Activated T-helper 1 cell treated with anti-CD3 and anti-CD28 coated beads, Interleukin-12 subunit alpha, Interleukin-12 subunit beta, Interleukin-2, Interleukin-4 antibody, amounts not matched to agents 30 ng/mL and 10 ng/mL and 1 ng/mL, durations not matched to agents 14 hours and 24 hours and 36 hours (primary cell): ENCODE data around the gene TM2D1. TPM values are rescaled to one million over a fixed set of nuclear protein-coding genes. Genes with fewer than 3 reads are reported as not detected.
"Not testable (repeated sequence)": the region's sequence is repeated elsewhere in the genome, so short reads cannot be mapped to it uniquely, and the experiment has no call there.

ENCODE experiments used
- DNase-seq: peaks from one replicate; pipeline ENCODE4 v3.0.0; 2021; ENCODE audit warnings: low spot score
- H3K27ac Mint-ChIP-seq: one replicate; pipeline ENCODE4 v1.8.0; 2021; ENCODE audit warnings: mild to moderate bottlenecking, mixed read lengths
- H3K27me3 Mint-ChIP-seq: one replicate; pipeline ENCODE4 v1.8.0; 2022; ENCODE audit warnings: mild to moderate bottlenecking, moderate library complexity, mixed read lengths; ENCODE audit not compliant: insufficient read depth
- H3K36me3 Mint-ChIP-seq: one replicate; pipeline ENCODE4 v1.8.0; 2021; ENCODE audit warnings: low read depth, mixed read lengths
- H3K4me1 Mint-ChIP-seq: one replicate; pipeline ENCODE4 v1.8.0; 2021; ENCODE audit warnings: low read depth, mixed read lengths
- H3K4me3 Mint-ChIP-seq: one replicate; pipeline ENCODE4 v1.8.0; 2021; ENCODE audit warnings: mild to moderate bottlenecking, moderate library complexity, mixed read lengths
- H3K9me3 Mint-ChIP-seq: one replicate; pipeline ENCODE4 v1.8.0; 2021; ENCODE audit warnings: mixed read lengths
- intact Hi-C: fragments of 100-400 bp; cut with micrococcal nuclease; formaldehyde crosslinking; loops from one replicate; pipeline ENCODE4 v1.15.1; 2024
- total RNA-seq: library from RNA; stranded (reverse); gene quantifications from 2 replicates; pipeline ENCODE4 v1.2.3, GENCODE V29; 2022

The TM2D1 gene
- total RNA-seq, 1 donor from 2014 or later, result 29.6 TPM

DNA sequence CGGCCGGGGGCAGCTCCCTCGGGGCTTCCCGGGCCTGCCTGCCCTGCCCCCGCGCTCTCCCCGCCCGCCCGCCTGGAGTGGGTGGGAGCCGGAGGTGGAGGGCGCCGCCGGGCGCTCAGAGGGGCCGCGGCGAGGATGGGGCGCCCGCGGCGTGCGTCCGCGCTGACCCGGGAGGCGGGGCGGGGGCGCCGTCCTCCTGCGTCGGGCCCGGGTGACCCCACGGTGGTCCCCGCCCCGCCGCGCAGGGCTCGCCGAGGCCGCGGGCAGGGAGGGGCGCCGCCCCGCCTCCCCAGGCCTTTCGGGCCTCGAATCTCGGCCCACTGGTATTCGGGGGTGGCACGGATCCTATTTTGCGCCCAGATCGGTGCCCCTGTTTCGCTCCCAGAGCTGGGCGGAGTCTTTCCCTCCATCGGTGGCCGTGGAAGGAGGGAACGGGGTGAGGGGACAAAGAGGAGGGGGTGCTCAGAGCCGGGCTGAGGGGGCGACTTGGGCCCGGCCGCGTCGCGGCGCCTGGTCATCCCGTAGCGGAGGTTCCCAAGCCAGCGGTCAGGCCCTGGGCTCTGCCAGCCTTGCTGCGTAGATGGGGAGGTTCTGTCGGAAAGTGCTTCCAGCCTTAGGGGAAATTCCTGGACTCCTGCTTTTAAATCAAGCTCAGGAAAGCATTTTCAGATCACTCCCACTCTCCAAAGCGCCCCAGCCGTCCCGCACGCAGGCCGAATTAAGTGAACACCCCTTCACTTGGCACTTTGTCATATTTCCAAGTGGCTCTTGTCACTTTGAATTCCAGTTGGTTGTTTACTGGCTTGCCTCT is 17.9 kb upstream of the TM2D1 start:
- no peak for DNase-seq
- no peaks in the 10 kb centered on the region for H3K27me3 Mint-ChIP-seq
- intact Hi-C loops, result loop anchor here (1.0 to 2.0 kb wide), 3 partner anchors 18 to 666 kb away; partner anchors contain the start of gene TM2D1
- H3K36me3 Mint-ChIP-seq, result peaks cover 10% of the 10 kb centered on the region
- H3K4me3 Mint-ChIP-seq, result peak overlapping the region; percentile 73
- H3K27ac Mint-ChIP-seq, result no peak overlapping the region
- no peaks in the 10 kb centered on the region for H3K9me3 Mint-ChIP-seq
- peaks cover 22% of the 10 kb centered on the region for H3K4me1 Mint-ChIP-seq

DNA sequence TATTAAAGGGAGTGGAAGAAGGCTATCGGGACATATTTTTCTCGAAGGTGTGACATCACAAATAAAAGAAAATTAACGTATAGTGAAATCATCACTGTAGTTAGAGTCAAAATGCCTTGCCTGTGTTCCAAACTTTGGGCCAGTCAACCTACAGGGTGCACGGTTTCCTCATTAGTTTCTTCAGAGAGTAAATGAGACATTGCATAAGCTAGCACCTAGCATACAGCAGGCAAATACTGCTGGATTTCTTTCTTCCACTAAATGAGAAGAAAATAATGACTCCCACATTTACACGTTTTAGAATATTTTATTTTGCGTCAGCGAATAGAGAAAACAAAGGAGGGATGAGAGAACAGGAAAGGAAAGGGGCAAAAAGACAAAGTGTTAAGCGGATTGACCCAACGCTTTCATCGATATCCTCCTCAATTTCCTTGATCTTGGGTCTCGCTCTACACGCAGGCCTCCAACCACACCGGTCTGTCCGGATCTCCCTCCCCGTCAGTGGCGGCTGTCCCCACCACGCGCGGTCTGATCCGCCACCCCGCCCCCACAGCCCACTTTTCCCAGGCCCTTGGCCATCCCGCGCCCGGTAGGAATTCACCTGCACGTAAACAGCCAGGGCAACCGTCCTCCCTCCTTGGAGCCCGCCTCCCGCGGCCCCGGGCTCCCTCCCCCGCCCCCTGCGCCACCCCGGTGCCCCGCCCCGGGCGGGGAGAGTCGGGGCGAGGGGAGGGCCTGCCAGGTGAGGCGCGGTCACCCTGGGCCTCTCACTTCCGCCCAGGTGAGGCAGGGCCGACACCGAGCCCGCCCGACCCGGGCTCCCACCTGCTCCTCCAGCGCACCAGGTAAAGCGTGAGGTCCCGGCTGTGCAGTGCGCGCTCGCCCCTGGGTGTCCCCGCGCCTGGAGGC is 17.0 kb upstream of the TM2D1 start, which contains the start of gene PATJ:
Gene PATJ, plus strand, starts transcription at position 770 of the 909 bp plus-strand sequence. CDS start 20,413 bp downstream, outside the sequence.
- Mint-ChIP-seq H3K9me3 (no peaks in the 10 kb centered on the region), H3K36me3 (peaks cover 6% of the 10 kb centered on the region), H3K4me1 (peaks cover 22% of the 10 kb centered on the region), H3K4me3 (peak within 1 kb of the TSS; percentile 92), H3K27ac (peak within 1 kb of the TSS; percentile 88), H3K27me3 (no peaks in the 10 kb centered on the region)
- DNase-seq, result peak; percentile 59
- intact Hi-C loops, result loop anchor here (1.0 to 2.0 kb wide), 3 partner anchors 17 to 665 kb away; partner anchors contain the start of gene TM2D1

DNA sequence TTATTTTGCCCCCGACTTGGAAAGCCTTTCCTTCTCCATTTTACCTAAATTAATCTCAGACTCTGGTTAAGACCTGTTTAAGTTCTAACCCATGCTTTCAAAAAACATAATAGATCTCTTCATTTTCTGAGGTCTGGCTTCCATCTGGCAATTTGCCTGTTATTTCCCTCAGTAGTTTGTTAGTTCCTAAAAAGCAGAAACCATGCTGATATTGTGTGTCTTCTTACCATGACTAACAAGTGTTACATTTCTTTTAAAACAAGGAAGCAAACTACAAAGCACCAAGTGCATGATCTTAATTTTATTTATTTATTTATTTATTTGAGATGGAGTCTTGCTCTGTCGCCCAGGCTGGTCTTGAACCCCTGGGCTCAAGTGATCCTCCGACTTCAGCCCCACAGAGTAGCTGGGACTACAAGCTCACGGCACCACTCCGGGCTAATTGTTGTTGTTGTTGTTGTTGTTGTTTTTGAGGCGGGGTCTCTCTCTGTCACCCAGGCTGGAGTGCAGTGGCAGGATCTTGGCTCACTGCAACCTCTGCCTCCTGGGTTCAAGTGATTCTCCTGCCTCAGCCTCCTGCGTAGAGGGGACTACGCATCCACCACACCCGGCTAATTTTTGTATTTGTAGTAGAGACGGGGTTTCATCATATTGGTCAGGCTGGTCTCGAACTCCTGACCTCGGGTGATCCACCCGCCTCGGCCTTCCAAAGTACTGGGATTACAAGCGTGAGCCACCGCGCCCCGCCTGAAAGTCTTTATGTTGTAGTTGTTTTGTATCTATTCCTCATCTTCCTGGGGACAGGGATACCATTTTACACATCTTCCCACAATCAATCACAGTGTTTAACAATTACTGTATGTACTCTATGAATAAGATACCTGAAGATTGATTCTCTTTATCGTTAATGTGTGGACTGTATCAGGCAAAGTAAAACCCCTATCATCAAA is 16.1 kb upstream of the TM2D1 start:
- H3K27me3 Mint-ChIP-seq, result no peaks in the 10 kb centered on the region
- no peak for DNase-seq
- no peak overlapping the region for H3K27ac Mint-ChIP-seq
- H3K36me3 Mint-ChIP-seq, result peaks cover 6% of the 10 kb centered on the region
- peak overlapping the region; percentile 92 for H3K4me3 Mint-ChIP-seq
- intact Hi-C loops, result no loop called here
- H3K9me3 Mint-ChIP-seq, result no peaks in the 10 kb centered on the region
- peaks cover 26% of the 10 kb centered on the region for H3K4me1 Mint-ChIP-seq

- DNase-seq, result no peak
- Mint-ChIP-seq H3K27me3 (no peaks in the 10 kb centered on the region), H3K4me1 (peaks cover 5% of the 10 kb centered on the region), H3K4me3 (no peak overlapping the region), H3K27ac (no peak overlapping the region), H3K36me3 (peaks cover 2% of the 10 kb centered on the region), H3K9me3 (no peaks in the 10 kb centered on the region)
- intact Hi-C loops, result no loop called here
Measured at GRCh38 chr1:61732726-61733125, 7.8 kb upstream of the TM2D1 start.

- H3K4me3 Mint-ChIP-seq, H3K27me3 Mint-ChIP-seq, H3K36me3 Mint-ChIP-seq, H3K9me3 Mint-ChIP-seq, intact Hi-C loops, H3K27ac Mint-ChIP-seq, DNase-seq, H3K4me1 Mint-ChIP-seq: not testable (repeated sequence)
Measured at GRCh38 chr1:61730679-61731078, 5.7 kb upstream of the TM2D1 start.

- Mint-ChIP-seq H3K9me3 (no peaks in the 10 kb centered on the region), H3K36me3 (peaks cover 8% of the 10 kb centered on the region), H3K27ac (no peak overlapping the region), H3K27me3 (peaks cover 2% of the 10 kb centered on the region), H3K4me1 (peaks cover 15% of the 10 kb centered on the region), H3K4me3 (peak overlapping the region; percentile 11)
- no peak for DNase-seq
- intact Hi-C loops, result loop anchor here (5.0 to 10.0 kb wide), 5 partner anchors 393 to 1913 kb away; partner anchors contain the start of genes ATG4C, EFCAB7, HOOK1 and ITGB3BP
Measured at GRCh38 chr1:61727544-61727943, 2.6 kb upstream of the TM2D1 start.

DNA sequence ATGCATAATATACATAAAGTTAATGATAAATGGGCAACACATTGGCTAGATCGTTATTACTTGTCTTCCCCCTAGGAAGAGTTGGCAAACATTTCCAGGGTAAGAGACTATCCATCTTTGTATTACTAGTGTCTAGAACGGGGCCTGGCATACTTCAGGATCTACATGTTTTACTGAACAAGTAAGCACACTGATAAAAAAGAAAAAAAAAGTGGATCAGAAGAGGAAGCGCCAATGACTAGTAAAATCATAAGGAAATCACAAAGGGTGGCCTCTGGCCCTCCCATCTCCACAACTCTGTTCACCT is 482 bp downstream of the TM2D1 start:
- Mint-ChIP-seq H3K9me3 (no peaks in the 10 kb centered on the region), H3K4me3 (peak overlapping the region; percentile 99)

DNA sequence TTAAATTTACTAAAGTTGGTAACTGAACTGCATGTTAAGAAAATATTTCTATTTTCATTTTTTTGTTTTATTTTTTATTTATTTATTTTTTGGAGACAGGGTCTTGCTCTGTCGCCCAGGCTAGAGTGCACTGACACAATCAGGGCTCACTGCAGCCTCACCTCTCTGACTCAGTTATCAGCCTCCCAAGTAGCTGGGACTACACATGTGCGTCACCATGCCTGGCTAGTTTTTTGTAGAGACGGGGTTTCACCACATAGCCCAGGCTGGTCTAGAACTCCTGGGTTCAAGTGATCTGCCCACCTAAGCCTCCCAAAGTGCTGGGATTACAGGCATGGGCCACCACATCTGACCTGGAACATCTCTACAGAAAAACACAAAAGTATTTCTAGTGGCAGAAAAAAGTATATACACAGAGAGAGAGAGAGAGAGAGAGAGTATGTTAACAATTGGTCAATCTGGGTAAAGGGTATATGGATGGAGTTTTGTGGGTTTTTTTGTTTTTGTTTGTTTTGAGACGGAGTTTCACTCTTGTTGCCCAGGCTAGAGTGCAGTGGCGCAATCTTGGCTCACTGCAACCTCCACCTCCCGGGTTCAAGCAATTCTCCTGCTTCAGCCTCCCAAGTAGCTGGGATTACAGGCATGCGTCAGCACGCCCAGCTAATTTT is 5.8 kb downstream of the TM2D1 start:
- H3K27me3 Mint-ChIP-seq, DNase-seq, H3K9me3 Mint-ChIP-seq, intact Hi-C loops, H3K27ac Mint-ChIP-seq, H3K4me3 Mint-ChIP-seq: not testable (repeated sequence)
- peaks cover 26% of the 10 kb centered on the region for H3K4me1 Mint-ChIP-seq
- H3K36me3 Mint-ChIP-seq, result peaks cover 13% of the 10 kb centered on the region

More for the DNA sequence above, 482 bp downstream of the TM2D1 start:
- peaks cover 18% of the 10 kb centered on the region for H3K4me1 Mint-ChIP-seq
- peaks cover 2% of the 10 kb centered on the region for H3K27me3 Mint-ChIP-seq
- peaks cover 9% of the 10 kb centered on the region for H3K36me3 Mint-ChIP-seq
- intact Hi-C loops, result loop anchor here (1.0 to 10.0 kb wide), 5 partner anchors 128 to 1910 kb away; partner anchors contain the start of genes EFCAB7, HOOK1 and ITGB3BP
- H3K27ac Mint-ChIP-seq, result peak overlapping the region; percentile 99
- no peak for DNase-seq

GRCh38 chr1:61711969-61712368 is 13.0 kb downstream of the TM2D1 start:
- Mint-ChIP-seq H3K4me1 (peaks cover 5% of the 10 kb centered on the region), H3K4me3 (no peak overlapping the region), H3K27ac (no peak overlapping the region), H3K27me3 (no peaks in the 10 kb centered on the region), H3K9me3 (no peaks in the 10 kb centered on the region), H3K36me3 (peaks cover 12% of the 10 kb centered on the region)
- DNase-seq, result no peak
- intact Hi-C loops, result no loop called here

DNA sequence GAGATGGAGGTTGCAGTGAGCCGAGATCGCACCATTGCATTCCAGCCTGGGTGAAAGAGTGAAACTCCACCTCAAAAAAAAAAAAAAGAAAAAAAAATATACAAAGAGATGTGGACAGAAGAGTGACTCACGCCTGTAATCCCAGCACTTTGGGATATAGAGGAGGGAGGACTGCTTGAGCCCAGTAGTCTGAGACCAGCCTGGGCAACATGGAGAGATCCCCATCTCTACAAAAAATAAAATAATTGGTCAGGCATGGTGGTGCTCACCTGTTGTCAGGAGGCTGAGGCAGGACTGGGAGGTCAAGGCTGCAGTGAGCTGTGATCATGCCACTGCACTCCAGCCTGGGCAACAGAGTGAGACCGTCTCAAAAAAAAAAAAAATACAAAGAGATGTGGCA is 13.7 kb downstream of the TM2D1 start:
- H3K4me3 Mint-ChIP-seq, H3K27me3 Mint-ChIP-seq, intact Hi-C loops, DNase-seq, H3K9me3 Mint-ChIP-seq, H3K27ac Mint-ChIP-seq, H3K4me1 Mint-ChIP-seq: not testable (repeated sequence)
- peaks cover 15% of the 10 kb centered on the region for H3K36me3 Mint-ChIP-seq

DNA sequence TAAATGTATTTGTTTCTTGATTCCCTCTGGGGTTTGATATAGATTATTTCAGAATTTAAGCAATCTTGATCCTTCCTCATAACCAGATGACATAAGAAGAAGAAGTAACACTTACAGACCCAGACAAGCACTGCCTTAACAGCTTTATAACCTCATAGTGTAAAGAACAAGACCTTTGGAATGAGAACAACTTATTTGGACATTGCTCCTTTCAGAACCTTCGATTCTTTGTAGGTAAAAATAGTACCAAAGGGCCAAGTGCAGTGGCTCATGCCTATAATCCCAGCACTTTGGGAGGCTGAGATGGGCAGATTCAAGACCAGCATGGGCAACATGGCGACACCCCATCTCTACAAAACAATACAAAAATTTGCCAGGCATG is 15.0 kb downstream of the TM2D1 start:
- Mint-ChIP-seq H3K36me3 (peaks cover 17% of the 10 kb centered on the region), H3K4me3 (no peak overlapping the region), H3K27ac (no peak overlapping the region), H3K9me3 (no peaks in the 10 kb centered on the region), H3K27me3 (no peaks in the 10 kb centered on the region), H3K4me1 (peaks cover 3% of the 10 kb centered on the region)
- no peak for DNase-seq
- intact Hi-C loops, result no loop called here
